ENCODE data around the gene LRRC56.
A peak's percentile ranks its signal among the peaks of the same experiment; 100 is the strongest.

The LRRC56 gene

DNA sequence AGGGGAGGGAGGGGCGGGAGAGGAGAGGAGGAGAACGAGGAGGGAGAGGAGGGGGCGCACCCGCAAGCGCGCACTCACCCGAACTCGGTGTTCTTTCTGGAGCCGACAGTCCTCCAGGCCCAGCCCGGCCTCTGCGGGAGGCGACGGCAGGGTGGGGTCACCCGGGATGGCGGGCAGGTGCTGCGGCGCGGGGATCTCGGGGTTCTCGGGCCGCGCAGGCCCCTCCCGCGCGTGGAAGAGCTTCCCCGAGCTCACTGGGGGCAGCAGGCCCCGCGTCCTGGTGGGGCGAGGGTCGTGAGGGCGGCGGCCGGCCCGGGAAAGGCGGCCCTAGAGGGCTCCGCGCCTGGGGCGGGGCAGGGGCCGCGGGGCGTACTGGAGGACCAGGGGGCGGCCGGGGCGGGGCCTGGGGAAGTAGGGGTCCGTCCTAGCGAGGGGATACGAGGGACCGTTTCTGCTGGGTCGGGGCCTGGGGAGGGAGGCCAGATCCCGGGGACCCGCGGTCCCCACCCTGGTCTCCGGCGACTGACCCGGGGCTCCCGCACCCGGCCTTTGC is 18.0 kb downstream of the LRRC56 start:
- H3K4me3 ChIP-seq (ENCODE audit: low read length), result no peak overlapping the region
- peaks cover 30% of the 10 kb centered on the region for H3K4me1 ChIP-seq (ENCODE audit: control insufficient read depth, insufficient read depth, low read length)
- H3K9ac ChIP-seq (ENCODE audit: low read length), result no peak overlapping the region
- peaks cover 41% of the 10 kb centered on the region for H3K27me3 ChIP-seq (ENCODE audit: control insufficient read depth, insufficient read depth, low read length)
- no peaks in the 10 kb centered on the region for H3K36me3 ChIP-seq (ENCODE audit: control insufficient read depth, insufficient read depth, low read length)
- H3K9me3 ChIP-seq (ENCODE audit: control insufficient read depth, low read length), result no peaks in the 10 kb centered on the region

DNA sequence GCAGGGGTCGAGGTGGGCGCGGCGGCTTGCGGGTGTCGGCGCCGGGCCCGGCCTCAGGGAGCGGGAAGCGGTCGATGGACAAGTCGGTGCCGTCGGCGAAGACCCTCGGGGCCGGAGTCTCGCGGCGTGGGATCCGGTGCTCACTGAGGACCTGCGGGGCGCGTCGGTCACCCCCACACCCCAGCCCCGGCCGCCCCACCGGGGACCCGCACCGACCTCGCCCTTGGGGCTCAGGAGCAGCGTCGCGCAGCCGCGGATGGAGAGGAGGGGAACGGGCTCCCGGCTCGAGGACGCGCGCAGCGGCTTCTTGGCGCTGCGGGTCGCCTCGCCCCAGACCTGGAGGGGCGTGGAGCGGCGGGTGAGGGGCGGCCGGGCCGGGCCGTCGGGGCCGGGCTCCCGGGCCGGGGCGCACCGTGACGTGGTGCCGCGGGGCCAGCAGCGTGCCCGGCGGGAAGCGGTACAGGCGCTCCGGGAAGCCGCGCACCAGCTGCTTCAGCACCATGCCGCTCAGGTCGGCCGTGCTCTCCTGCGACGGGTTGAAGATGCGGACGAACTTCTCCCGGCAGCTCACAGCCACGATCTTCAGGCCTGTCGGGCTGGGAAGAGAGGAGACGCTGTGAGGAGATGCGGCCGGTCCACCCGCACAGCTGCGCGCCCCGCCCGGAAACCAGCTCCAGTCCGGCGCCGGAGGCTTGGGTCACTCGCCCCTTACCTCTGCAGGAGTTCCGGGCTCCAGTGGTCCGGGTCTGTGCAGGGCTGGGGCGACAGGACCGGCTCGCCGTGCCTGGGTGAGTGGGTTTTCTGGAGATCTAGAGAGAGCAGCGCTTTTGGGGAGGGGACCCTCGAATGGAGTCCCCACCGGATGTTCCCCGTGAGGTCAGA is 18.7 kb downstream of the LRRC56 start:
- H3K36me3 ChIP-seq (ENCODE audit: control insufficient read depth, insufficient read depth, low read length), result no peaks in the 10 kb centered on the region
- H3K9ac ChIP-seq (ENCODE audit: low read length), result no peak overlapping the region
- no peaks in the 10 kb centered on the region for H3K9me3 ChIP-seq (ENCODE audit: control insufficient read depth, low read length)
- H3K4me1 ChIP-seq (ENCODE audit: control insufficient read depth, insufficient read depth, low read length), result peaks cover 31% of the 10 kb centered on the region
- H3K4me3 ChIP-seq (ENCODE audit: low read length), result no peak overlapping the region
- H3K27me3 ChIP-seq (ENCODE audit: control insufficient read depth, insufficient read depth, low read length), result peaks cover 41% of the 10 kb centered on the region

GRCh38 chr11:556662-557256 is 19.4 kb downstream of the LRRC56 start:
- Histone ChIP-seq H3K36me3 (ENCODE audit: control insufficient read depth, insufficient read depth, low read length) (no peaks in the 10 kb centered on the region), H3K9me3 (ENCODE audit: control insufficient read depth, low read length) (no peaks in the 10 kb centered on the region), H3K9ac (ENCODE audit: low read length) (no peak overlapping the region), H3K4me3 (ENCODE audit: low read length) (no peak overlapping the region), H3K4me1 (ENCODE audit: control insufficient read depth, insufficient read depth, low read length) (peaks cover 36% of the 10 kb centered on the region), H3K27me3 (ENCODE audit: control insufficient read depth, insufficient read depth, low read length) (peaks cover 41% of the 10 kb centered on the region)

GRCh38 chr11:557328-558132 is 20.2 kb downstream of the LRRC56 start:
- H3K4me1 ChIP-seq (ENCODE audit: control insufficient read depth, insufficient read depth, low read length), result peaks cover 44% of the 10 kb centered on the region
- H3K9me3 ChIP-seq (ENCODE audit: control insufficient read depth, low read length), result no peaks in the 10 kb centered on the region
- H3K36me3 ChIP-seq (ENCODE audit: control insufficient read depth, insufficient read depth, low read length), result no peaks in the 10 kb centered on the region
- H3K4me3 ChIP-seq (ENCODE audit: low read length), result no peak overlapping the region
- peaks cover 41% of the 10 kb centered on the region for H3K27me3 ChIP-seq (ENCODE audit: control insufficient read depth, insufficient read depth, low read length)
- H3K9ac ChIP-seq (ENCODE audit: low read length), result no peak overlapping the region

DNA sequence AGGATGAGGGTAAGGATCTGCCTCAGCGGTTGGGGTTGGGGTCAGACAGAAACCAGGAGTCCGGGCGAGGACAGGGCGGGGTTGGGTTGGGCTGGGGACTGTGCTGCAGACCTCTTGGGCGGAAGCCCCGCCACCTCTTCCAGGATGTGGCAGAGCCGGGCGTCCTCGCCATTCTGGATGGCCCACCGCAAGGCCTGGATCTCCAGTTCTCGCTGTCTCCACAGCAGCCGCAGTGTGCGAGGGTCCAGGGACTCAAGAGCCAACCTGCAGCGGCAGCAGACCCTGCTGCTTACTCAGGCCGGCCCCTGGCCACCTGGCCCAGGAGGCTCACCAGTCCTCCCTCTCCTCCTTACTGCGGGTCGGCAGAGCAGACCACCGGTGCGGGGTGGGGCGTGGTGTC is 21.2 kb downstream of the LRRC56 start:
- peaks cover 36% of the 10 kb centered on the region for H3K27me3 ChIP-seq (ENCODE audit: control insufficient read depth, insufficient read depth, low read length)

DNA sequence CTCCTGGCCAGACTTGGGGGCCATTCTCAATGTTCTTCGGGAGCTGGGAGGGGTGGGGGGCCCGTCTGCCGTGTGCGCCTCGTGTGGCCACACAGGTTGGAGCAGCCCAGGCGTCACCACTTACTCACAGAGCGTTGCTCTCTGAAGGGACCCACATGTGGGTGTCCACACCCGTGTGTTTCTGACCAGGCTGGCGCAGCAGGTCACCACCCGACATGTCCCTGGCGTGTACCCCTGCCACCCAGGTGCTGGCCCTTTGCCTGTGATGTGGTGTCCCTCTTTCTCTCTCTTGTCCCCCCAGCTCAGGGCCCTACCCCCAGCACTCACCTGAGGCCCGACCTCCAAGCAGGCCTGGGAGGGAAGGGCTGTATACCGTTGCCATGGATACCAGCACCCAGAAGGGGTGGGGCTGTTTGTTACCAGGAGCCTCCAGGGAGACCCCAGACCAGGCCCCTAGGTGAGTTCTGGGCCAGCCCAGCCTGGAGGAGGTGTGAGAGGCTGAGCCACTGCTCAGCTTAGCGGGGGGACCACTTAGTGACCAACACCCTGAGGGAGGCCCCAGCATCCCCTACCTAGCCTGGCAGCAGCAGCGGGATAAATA is 21.8 kb downstream of the LRRC56 start:
- Histone ChIP-seq H3K4me3 (ENCODE audit: low read length) (no peak overlapping the region), H3K9me3 (ENCODE audit: control insufficient read depth, low read length) (no peaks in the 10 kb centered on the region), H3K27me3 (ENCODE audit: control insufficient read depth, insufficient read depth, low read length) (peaks cover 29% of the 10 kb centered on the region), H3K36me3 (ENCODE audit: control insufficient read depth, insufficient read depth, low read length) (peaks cover 4% of the 10 kb centered on the region), H3K4me1 (ENCODE audit: control insufficient read depth, insufficient read depth, low read length) (peaks cover 54% of the 10 kb centered on the region), H3K9ac (ENCODE audit: low read length) (peak overlapping the region; percentile 63)

More for the DNA sequence above, 21.2 kb downstream of the LRRC56 start:
- no peaks in the 10 kb centered on the region for H3K36me3 ChIP-seq (ENCODE audit: control insufficient read depth, insufficient read depth, low read length)
- no peak overlapping the region for H3K9ac ChIP-seq (ENCODE audit: low read length)
- peaks cover 54% of the 10 kb centered on the region for H3K4me1 ChIP-seq (ENCODE audit: control insufficient read depth, insufficient read depth, low read length)
- no peaks in the 10 kb centered on the region for H3K9me3 ChIP-seq (ENCODE audit: control insufficient read depth, low read length)
- no peak overlapping the region for H3K4me3 ChIP-seq (ENCODE audit: low read length)

DNA sequence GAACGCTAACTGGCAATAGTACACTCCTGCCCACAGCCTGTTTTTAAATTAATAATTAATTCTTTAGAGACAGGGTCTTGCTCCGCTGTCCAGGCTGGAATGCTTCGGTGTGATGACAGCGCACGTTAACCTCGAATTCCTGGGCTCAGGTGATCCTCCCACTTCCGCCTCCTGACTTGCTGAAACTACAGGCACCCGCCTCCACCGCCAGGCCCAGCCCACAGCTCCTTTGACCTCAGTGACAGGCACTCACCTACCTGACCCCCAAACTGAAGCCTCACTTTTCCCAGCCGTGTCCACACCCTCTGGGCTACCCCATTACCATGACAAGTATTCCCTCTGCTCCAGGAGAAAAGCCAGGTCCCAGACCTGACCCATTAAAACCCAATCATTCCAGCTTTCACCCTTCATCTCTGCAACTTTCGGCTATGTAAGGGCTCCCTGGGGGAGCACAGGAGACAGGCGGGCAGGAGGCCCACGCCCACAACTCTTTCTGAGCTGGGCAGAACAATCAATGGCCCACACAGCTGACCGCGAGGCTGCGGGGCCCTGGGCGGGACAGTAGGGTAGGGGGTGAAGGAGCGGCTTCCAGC is 22.5 kb downstream of the LRRC56 start:
- Histone ChIP-seq H3K36me3 (ENCODE audit: control insufficient read depth, insufficient read depth, low read length) (peaks cover 5% of the 10 kb centered on the region), H3K27me3 (ENCODE audit: control insufficient read depth, insufficient read depth, low read length) (peaks cover 23% of the 10 kb centered on the region), H3K4me3 (ENCODE audit: low read length) (peak overlapping the region; percentile 1), H3K4me1 (ENCODE audit: control insufficient read depth, insufficient read depth, low read length) (peaks cover 51% of the 10 kb centered on the region), H3K9ac (ENCODE audit: low read length) (peak overlapping the region; percentile 63), H3K9me3 (ENCODE audit: control insufficient read depth, low read length) (no peaks in the 10 kb centered on the region)

GRCh38 chr11:560305-561147 is 23.2 kb downstream of the LRRC56 start, which contains the start of the genes LMNTD2 and RASSF7:
TSS of gene LMNTD2 (minus strand) at chr11:560738. CDS start at chr11:560716, 22 bp downstream.
TSS of gene RASSF7 (plus strand) at chr11:560970. CDS start at chr11:561769, 799 bp downstream.
- Histone ChIP-seq H3K4me1 (ENCODE audit: control insufficient read depth, insufficient read depth, low read length) (peaks cover 50% of the 10 kb centered on the region), H3K36me3 (ENCODE audit: control insufficient read depth, insufficient read depth, low read length) (peaks cover 5% of the 10 kb centered on the region), H3K27me3 (ENCODE audit: control insufficient read depth, insufficient read depth, low read length) (peaks cover 19% of the 10 kb centered on the region), H3K9me3 (ENCODE audit: control insufficient read depth, low read length) (no peaks in the 10 kb centered on the region), H3K4me3 (ENCODE audit: low read length) (peak within 1 kb of the TSS; percentile 42), H3K9ac (ENCODE audit: low read length) (peak within 1 kb of the TSS; percentile 90)

- Histone ChIP-seq H3K27me3 (ENCODE audit: control insufficient read depth, insufficient read depth, low read length) (peaks cover 11% of the 10 kb centered on the region), H3K4me1 (ENCODE audit: control insufficient read depth, insufficient read depth, low read length) (peaks cover 50% of the 10 kb centered on the region), H3K36me3 (ENCODE audit: control insufficient read depth, insufficient read depth, low read length) (peaks cover 5% of the 10 kb centered on the region), H3K9ac (ENCODE audit: low read length) (peak overlapping the region; percentile 90), H3K4me3 (ENCODE audit: low read length) (peak overlapping the region; percentile 42), H3K9me3 (ENCODE audit: control insufficient read depth, low read length) (no peaks in the 10 kb centered on the region)
These were observed 24.0 kb downstream of the LRRC56 start for GRCh38 chr11:561148-562003.

Measured in mucosa of stomach (tissue), 1 donor.